Prostate gland (tissue), 2 donors: Measurements from ENCODE around the gene NEU1.

Source experiments
- CTCF ChIP-seq, 4 experiments: fragments of 200-600 bp in 2 of 4; fragments of 450-650 bp in 2 of 4; sonication (generic) in 2 of 4; IDR thresholded peaks; 1 replicate in 3 of 4; 2 replicates in 1 of 4; pipeline ENCODE4 v1.5.1; 2016 to 2019; ENCODE audit warnings: antibody characterized with exemption in 4 of 4, mild to moderate bottlenecking in 2 of 4, moderate library complexity in 2 of 4
- POLR2A ChIP-seq: fragments of 450-650 bp; IDR thresholded peaks from one replicate; pipeline ENCODE4 v1.6.1; 2016; ENCODE audit warnings: antibody characterized with exemption, mild to moderate bottlenecking
- POLR2AphosphoS5 ChIP-seq: sonication (generic); formaldehyde crosslinking; IDR thresholded peaks from one replicate; pipeline ENCODE4 v1.6.1; 2017; ENCODE audit warnings: antibody characterized with exemption

GRCh38 chr6:31837369-31838113 lies 25.1 kb downstream of the NEU1 start:
- TF ChIP-seq CTCF (IDR thresholded peaks at IDR 0.05) = no peak
- no peak for TF ChIP-seq POLR2A
- TF ChIP-seq POLR2AphosphoS5 = no peak
